ENCODE results near the gene GLDN.

The GLDN gene

DNA sequence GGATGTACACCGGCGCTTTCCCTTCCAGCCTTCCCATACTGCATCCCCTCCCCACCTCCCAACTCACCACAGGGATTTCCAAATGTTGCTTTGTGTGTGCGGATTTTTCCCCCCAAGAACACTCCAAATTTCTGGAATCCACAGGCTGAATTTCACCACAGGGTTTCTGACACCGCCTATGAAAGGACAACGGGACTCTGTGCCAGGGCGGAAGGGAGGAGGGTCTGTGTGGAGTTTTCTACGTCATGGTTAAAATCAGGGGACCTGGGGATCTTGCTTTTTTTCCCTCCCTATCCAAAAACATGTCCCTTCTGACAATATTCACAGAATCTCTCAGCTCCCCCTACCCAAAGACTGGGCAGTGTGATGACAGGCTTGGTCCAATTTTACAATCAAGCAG, 17.7 kb upstream of the GLDN start:
- DNase-seq: no peak

DNA sequence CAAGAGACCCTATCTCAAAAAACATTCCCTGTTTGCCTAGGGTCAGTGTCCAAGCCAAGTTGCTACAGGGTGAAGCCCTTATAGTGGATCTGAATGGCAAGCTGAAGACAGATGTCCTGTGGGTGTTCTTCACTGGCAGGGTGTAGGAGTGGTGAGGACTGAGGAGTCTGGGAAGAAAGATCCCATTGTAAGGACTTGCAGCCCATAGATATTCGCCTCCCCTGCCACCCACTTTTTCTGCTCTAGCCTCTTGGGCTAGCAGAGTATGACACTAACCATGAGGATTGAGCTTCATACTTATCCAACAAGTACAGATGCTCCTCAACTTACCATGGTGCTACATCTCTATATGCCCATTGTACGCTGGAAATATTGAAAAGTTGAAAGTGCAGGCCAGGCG, 16.3 kb upstream of the GLDN start:
- DNase-seq: no peak

DNA sequence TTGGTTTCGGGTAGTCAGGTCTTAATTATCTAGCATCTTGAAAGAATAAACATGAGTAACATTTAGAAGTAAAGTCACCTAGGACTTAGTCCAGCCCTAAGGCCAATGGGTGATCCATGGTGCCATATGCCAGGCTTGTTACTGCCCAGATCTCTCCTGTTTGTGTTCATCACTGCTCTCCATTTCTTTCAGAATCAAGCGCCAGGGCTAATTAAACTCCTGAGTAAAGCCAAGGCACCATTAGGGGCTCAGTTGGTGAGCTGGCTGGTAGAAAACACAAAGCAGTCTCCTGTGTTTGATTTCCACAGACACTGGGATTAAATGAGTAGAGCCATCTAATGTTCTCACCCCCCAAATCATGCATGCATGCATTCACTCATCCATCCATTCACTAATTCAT, 14.4 kb upstream of the GLDN start:
- no peak for DNase-seq

DNA sequence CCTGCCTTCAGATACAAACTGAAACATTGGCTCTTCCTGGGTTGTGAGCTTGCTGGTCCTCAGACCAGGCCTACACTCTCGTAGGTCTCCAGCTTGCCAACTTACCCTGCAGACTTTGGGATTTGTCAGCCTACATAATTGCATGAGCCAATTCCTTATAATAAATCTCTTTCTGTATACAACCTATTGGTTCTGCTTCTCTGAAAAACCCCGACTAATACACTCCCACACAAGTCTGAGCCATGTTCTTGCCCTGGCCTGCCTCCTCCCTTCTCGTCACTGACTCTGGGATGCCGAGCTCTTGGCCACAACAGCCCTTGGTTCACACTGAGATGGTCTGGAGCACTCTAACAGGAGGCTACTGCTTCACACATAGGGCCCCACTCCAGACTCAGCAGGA, 12.5 kb upstream of the GLDN start:
- no peak for DNase-seq

DNA sequence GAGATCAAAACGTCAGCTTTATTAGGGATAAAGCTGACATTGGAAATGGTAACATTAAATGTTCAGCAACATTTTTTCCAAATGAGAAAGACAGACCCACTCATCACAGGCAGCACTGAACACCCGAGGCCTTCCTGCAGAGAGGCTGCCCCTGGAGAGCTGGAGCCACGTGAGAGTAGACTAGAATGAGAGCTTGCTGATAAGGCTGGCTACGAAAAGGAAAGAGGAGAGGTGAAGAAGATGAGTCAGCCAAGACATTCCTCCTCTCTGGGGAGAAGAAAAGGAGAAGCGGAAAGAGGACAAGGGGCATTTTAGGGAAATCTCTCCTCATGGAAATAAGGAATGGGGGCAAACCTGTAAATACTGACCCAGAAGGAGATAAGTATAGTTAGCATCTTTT, 10.3 kb upstream of the GLDN start:
- DNase-seq: no peak

DNA sequence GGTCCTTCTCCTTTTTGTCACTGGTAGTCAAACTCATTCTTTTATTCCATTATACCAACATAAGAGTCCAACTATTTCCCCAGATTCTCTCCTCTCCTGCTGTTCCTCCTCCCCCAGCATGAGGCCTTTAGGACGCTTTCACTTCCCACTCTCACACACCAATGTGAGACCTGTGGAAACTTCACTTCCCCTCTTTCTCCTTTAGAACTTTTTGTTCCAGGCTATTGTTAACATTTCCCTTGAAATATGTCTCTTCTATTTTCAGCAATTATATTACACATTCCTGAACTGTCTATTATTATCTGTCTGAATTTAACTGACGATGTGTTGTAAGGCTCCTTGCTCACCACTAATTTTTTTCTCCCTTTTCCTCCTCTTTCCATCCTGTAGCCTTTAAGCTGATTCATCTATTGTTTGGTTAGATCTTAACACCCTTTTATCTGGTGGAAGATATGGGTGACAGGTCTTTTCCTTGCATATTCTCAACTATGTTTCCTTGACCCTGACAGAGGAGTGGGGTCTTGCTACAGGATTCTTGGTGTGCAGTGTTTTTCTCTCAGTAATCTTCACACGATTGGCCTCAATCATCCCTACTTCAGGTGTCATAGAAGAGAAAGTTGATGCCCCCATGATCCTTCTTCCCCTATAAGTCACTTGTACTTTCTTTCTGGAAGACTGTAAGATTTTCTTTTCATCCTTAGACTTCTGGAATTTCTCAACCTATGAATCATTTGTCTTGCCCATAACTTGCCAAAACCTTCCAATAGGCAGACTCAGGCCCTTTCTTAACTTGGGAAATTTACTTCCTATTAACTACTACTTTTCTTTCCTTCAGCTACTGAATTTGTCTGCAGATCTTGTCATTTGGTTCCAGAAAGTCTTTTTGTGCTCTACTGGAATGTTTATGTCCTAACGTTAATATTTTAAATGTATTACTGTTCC, 9.0 kb upstream of the GLDN start:
- no peak for DNase-seq

DNA sequence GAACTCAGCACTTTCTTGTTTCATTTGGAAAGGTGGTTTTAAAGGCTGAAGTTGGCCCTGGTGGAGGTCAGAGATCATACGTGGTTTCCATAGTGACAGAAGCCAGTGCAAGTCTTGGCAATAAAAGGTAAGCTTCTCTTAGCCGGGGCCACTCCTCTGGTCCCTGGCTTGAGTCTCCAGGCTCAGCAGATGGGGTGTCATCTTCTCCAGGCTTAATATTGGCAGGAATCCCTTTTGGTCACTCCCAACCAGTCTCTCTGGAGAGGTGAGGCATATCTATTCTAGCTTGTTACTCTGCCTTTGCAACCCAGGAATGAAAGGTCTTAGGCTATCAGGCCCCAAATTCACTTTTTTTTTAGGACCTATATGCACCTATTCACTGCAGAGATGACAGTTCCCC, 7.9 kb upstream of the GLDN start:
- no peak for DNase-seq

DNA sequence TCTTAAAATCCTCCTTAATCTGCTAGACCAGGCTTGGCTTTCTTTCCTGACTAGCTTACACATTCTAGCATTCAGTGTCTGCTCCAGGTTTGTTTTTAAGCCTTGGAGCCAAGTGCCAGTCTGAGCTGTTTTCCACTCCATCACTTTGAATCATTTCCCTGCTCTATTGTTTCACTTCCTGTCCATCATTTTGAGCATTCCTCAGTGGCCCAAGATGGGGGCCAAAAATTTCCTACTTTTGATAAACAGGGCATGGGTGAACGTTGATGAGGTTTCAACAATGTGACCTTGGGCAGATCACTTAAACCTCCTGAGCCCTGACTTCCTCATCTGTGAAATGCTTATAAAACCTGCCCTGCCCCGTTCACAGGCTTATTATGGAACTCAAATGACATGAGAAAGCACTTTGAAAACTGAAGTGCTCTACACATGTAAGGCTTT, 7.4 kb upstream of the GLDN start:
- no peak for DNase-seq

DNA sequence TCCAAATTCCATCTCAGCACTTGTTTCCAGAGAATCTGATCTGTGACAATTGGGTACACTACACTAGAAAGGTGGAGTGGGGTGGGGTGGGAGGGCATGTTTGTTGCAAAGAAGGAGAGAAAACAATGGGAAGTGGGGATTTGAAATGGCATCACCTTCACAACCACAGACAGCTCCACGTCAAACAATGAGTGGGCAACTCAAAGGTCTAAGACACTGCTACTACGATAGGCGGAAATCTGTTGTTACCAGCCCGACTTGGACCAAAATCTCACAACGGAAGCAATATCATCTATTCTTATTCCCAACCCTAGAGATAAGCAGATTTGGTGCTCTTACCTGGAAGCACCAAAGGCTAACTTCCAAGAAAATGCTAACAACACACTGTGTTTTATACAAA, 6.4 kb upstream of the GLDN start:
- DNase-seq: no peak

DNA sequence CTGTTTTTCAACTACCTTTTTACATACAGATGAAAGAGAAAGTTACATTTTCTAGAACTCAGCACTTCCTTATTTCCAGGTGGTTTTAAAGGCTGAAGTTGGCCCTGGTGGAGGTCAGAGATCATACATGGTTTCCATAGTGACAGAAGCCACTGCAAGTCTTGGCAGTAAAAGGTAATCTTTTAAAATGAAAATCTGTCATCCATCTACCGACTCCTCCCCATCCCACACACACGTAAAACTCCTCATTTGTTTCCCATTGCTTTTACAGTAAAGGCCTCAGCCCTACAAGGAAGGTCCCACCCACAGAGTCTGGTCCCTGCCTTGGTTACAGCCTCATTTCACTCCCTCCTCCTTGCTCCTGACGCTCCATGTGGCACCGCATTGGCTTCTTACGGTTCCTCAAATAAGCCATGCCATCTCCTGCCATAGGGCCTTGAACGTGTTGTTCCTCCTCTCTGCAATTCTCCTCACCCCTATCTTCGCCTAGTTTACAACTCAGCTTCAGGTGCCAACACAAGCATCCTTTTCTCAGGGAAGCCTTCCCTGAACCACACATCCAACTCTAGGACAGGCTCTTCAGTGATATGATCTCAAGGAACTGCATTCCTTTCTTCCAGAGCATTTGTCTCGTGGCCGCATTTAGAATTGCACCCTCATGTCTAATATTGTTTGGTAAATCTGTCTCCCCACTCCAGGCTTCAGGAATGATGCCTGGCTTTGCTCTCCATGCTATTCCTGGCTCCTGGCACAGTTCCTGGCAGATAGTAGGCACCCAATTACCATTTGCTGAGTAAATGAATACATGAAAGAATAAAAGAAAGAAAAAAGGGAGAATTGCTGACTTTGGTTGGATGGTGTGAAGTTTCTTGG, 5.7 kb upstream of the GLDN start:
- DNase-seq: no peak

DNA sequence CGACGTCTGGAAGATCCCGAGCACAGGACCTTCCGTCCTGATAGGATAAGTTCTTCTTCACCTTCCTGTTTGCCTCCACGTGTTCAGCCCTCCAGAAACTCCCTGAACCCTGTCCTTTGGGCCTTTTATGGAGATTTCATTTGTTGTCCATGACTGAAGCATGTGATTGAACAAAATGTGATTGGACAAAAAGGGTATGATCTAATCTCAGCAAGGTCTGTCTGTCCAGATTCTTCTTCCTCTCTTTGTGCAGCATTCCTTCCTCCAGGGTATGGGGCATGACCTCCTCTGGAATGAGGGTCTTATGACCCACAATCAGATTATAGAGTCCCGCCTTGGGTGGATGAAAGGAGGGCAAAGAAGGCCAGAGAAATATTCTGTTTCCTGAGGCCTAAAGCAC, 3.0 kb upstream of the GLDN start, which contains the start of gene CYP19A1:
Gene CYP19A1, minus strand, starts transcription at position 101 of the 400 bp plus-strand sequence. CDS start 95,684 bp downstream, outside the sequence.
- DNase-seq: no peak

DNA sequence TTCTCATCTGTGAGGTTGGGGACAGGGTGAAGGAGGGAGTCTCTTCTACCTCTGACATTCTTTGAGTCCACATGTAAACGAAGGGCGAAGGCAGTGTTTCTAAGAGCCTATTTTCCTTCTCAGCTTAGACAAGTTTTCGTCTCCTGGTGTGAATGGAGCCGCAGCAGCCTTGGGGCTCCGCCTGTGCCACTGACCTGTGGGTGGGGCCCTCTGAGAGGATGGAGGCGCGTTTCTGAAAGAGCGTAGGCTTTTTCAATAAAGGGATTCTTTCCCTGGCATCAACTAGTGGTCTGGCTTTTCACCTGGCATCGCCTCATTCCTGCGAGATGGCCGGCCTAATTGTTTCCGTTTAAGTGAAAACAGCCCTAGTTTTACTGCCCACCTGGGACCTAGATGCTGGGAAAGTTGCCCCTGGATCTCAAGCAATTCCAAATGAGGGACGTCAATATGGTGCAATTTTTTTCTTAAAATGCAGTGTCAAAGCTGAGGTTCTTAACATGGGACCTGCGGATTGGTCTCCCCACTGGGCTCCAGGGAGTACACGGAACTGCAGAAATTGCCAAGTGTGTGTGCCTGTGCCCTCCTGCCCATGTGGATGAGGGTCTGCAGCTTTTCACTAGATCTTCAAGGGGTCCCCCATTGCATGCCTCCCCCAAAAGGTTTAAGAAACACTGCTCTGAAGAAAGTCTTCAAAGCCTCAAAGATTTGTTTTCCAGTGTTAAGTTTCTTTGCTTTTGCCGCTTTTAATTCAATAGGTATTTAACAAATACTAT, 958 bp downstream of the GLDN start:
- DNase-seq: no peak

DNA sequence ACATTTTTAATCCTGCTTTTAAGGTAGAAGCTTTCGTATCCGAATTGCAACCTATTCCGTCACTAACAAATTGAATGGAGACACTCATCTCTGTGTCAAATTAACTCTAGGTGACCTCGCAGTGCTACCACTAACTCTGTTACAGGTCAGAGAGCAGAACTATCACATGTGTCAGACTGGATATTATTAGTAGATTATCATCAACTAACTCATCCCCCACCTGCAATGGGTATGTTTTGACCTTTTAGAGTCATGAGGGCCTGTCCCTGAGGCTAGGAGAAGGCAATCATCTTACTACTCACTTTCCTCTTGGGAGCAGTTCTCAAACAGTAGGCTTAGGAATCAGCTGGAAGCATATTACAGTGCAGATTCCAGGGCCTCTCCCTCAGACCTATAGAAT, 2.0 kb downstream of the GLDN start:
- DNase-seq: no peak

DNA sequence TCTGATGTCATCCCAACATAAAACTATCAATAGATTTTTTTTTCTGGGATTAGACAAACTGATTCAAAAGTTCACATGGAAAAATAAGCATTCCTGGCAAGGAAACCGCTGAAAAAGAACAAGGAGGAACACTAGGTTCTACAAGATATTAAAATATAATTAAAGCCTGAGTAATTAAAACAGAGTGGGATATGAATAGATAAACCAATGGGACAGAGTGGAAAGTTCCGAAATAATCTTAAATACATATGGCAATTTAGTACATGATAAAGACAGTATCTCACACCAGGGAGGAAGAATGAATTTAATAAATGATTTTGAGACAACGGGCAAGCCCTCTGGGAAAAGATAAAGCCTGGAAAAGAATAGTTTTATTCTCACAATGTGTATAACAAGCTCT, 4.7 kb downstream of the GLDN start:
- DNase-seq: no peak

DNA sequence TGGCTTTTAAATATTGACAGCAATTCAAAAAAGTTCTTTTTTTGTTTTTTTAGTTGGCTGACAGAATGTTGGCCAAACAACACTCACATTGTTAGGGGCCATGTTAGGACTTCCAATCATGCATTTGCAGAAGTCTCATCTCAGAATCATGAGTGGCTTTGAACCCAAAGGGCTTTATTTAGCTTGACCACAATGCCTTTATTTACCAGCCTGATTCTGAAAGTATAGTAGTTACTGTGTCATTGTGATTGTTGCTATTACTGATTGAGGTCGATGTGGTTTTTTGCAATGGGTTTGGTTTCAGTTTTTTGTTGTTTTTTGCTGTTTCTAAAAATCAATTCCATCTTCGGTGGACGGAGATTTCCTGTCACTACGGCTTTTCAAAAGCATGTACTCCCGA, 7.2 kb downstream of the GLDN start:
- no peak for DNase-seq

DNA sequence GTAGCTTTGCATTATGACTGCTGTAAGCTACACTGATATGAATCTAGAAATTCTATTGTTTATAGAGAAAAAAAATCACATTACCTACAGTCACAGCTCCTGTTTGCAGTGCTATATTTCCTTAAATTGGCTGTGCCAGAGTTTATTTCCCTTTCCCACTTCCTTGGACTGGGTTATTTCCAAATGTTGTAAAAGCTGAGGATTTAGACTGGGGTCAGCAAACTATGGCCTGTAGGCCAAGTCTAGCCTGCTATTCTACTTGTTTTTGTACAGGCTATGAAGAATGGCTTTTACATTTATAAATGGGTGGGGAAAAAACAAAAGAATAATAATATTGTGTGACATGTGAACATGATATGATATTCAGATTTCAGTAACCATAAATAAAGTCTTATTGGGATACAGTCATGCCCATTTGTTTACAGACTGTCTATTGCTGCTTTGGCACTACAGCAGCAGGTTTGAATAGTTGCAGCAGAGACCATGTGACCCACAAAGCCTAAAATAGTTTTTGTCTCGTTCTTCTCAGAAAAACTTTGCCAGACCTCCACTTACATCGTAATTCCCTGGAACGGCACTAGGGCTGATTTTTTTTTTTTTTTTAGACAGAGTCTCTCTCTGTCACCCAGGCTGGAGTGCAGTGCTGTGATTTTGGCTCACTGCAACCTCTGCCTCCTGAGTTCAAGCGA, 7.8 kb downstream of the GLDN start:
- no peak for DNase-seq

DNA sequence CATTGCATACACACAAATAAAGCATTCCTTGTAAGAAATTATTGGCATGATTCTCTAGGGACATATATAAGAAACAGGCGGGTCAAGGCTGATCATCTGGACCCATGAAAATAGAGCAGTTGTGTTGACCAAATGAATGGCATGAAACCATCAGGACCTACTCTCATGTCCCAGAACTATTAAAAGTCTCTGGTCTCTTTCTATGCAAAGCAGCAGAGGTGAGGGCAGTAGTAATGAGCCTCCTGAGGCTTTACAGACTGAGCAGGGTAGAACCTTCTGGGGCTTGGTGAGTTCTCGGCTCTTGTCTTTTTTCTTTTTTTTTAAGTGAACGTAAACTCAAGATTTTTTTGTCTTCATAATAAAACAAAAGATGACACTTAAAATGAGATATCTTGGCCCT, 9.3 kb downstream of the GLDN start:
- no peak for DNase-seq

DNA sequence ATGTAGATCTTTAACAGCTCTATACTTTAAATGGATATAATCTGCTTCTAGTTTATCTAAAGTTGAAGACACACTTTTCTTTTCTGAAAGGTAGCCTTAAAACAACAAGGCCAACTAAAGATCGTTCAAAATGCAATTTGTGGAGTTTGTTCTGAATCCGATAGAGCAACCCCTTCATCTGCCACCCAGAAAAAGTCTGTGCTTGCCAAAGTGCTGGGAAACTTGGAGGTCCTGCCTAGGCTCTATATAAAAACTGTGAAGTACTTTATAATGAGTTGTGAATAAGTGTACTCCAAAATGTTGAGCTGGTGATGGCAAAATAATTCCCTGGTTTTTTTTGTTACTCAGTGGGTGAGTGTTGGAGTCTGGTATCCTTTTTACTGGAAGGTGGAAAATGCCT, 12.5 kb downstream of the GLDN start:
- DNase-seq: no peak

DNA sequence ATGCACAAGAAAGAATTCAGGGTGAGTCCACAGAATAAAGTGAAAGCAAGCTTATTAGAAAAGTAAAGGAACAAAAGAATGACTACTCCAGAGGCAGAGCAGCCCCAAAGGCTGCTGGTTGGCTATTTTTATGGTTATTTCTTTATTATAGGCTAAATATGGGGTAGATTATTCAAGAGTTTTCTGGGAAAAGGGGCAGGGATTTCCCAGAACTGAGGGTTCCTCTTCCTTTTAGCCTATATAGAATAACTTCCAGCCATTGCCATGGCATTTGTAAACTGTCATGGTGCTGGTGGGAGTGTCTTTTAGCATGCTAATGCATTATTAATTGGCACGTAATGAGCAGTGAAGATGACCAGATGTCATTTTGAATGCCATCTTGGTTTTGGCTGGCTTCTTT, 13.6 kb downstream of the GLDN start:
- no peak for DNase-seq

DNA sequence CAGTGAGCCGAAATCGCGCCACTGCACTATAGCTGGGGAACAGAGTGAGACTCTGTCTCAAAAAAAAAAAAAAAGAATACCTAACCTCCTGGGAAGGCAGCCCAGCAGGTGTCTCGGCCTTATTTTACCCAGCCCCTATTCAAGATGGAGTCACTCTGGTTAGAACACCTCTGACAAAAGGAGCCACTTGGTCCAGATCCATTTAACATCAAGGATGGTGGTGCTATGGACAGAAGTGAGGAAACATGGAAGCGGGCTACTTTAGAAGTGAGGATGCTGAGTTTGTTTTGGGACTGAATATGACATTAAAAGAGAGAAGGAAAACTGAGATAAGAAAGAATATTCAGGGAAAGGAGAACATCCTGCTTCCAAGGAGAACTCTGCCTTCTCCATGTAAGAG, 14.7 kb downstream of the GLDN start:
- DNase-seq: no peak

DNA sequence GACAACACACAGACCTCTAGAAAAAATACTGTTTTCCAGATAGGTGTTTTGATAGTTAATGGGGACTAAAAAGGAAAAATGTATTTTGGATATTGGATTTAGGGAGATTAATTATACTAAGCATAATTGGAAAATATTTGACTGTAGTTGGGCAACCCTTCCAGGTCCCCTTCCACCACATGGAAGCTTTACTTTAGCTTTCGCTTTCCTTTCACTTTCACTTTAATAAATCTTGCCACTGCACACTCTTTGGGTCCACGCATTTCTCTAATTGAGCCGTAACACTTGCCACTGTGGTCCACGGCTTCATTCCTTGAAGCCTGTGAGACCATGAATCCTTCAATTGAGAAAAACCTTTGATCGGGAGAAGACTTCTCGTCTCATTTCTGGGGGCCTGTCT, 15.5 kb downstream of the GLDN start:
- DNase-seq: no peak

DNA sequence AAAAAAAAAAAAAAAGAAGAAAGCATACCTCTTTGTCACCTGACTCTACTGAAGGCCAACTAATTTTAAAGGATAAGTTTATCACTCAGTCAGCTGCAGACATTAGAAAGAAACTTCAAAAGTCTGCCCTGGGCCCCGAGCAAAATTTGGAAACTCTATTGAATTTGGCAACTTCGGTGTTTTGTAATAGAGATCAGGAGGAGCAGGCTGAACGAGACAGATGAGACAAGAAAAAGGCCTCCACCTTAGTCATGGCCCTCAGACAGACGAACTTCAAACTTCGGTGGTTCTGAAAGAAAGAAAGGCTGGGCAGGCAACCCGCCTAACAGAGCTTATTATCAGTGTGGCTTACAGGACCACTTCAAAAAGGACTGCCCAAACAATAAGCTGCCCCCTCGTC, 18.5 kb downstream of the GLDN start:
- no peak for DNase-seq

DNA sequence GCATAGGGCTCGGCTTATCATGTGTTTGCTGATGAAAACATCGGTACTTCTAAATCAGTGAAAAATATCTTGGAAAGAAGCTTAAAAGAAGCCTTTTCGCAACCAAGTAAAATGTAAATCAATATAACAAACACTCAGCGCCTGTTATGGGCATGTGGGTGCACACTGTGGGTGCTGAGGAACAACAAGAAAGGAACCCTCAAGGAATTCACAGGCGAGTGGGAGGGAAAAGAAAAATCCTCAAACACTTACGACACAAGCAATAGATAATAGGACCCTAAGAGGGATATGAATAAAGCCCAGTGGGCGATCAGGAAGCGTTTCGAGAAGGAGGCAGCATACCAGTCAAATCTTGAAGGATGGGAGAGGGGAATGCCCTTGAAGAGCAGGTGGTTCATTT, 21.9 kb downstream of the GLDN start:
- no peak for DNase-seq
